GM18868 (cell line): ENCODE results near the gene PLCD4.

Experiments used
- ATAC-seq: cut with Tn5 transposase; IDR thresholded peaks from one replicate; pipeline ENCODE4 v1.9.1; 2021; ENCODE audit warnings: mild to moderate bottlenecking, moderate library complexity; ENCODE audit not compliant: unreplicated experiment

Gene PLCD4

DNA sequence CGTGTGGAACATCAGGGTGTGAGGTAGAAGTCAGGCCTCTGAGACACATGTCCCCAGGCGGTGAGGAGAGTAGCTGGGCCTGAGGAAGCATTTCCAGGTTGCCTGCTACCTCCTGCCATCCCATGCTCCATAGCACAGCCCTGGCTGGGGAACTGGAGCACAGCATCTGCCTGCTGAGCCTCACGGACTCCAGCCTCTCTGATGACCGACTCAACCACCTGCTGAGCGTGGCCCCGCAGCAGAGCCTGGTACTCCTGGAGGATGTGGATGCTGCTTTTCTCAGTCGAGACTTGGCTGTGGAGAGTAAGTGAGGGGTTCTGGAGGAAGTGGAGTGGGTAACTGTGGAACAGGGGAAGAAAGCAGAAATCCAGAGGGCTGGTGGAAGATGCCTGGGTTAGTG lies 54.7 kb downstream of the PLCD4 start:
- no peak for ATAC-seq

GRCh38 chr2:218662827-218663226 lies 55.1 kb downstream of the PLCD4 start:
- no peak for ATAC-seq

DNA sequence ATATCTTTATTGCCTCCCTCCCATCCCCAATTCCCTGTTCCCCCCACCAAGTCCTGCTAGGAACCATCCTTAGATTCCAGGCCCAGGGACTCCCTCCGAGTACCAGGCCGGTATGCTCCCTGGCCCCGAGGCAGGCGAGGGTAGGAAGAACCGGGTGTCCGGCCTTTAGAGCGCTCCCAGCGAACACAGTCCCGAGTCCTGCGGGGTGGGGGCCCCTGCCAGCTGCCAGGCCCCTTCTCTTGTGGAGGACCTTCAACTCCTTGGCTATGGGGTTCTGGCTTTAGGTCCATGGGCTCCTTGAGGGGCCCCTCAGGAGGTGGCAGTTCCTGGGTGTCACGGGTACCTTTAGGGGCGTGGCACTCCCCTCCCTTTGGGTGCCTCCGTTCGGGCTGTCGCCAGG lies 56.2 kb downstream of the PLCD4 start:
- ATAC-seq: no peak

DNA sequence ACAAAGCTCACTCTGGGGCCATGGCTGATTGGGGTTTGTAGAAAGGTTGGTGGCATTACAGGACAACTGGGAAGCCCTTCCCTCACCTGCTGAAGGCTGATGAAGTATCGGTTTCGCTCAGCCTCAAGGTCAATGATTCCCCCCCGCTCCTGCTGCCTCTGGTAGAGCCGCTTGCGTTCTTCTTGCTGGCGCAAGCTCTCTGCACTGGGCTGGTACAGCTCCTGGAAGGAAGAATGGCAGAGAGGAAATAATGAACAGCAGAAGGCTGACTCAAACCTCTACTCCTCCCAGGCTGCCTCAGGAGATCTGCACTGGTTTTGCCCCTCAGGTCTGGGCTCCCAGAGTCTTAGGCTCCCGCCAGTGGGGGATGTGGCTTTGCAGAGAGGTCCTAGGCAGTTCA lies 57.0 kb downstream of the PLCD4 start:
- ATAC-seq: no peak

GRCh38 chr2:218671097-218671653 lies 63.5 kb downstream of the PLCD4 start:
- ATAC-seq: no peak

DNA sequence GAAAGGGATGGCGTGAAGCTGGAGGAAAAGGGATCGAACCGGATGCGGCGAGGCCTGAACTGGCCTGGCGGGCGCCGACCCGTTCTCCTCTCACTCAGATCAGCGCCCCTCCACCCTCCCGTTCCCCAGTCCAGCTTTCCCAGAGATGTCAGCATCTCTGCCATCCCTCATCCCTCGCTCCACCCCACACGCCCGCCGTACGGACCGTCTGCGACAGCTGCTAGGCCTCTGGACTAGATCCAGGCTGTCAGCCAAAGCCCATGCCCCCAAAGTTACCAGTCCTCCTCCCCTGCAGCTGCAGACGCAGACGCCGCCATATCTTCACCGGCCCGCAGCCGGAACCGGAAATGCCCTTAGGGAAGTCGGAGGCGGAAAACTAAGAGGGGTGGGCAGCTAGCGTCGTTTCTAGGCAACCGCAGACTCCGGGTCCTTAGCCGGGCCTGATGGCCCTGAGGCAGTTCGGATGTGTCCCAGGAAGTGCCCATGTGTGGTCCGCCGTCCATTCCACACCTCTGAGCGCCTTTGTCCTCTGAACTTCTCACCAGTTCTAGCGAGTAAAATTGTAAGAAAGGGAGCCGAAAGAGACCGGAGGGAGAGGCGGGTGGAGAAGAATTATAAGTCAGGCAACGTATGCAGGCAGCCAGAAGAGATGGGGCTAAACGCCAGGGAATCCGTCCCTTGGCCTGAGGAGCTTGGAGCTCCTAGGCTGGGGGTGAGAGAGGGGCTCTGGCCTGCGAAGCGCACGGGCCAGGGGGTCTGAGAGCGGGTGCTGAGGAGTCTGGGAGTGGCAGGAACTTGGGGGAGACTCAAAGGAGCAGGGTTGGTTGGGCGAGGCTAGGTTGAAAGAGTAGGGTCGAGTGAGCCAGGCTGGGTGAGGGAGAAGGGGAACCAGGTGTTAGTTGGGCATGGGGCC lies 64.2 kb downstream of the PLCD4 start, which contains the start of the genes RNF25 and STK36:
RNF25 (minus strand) TSS at position 349 of the 913 bp plus-strand sequence; CDS start at position 317, 32 bp downstream.
STK36 (plus strand) TSS at position 433 of the 913 bp plus-strand sequence. CDS start 744 bp downstream, outside the sequence.
- ATAC-seq: peak; percentile 99

DNA sequence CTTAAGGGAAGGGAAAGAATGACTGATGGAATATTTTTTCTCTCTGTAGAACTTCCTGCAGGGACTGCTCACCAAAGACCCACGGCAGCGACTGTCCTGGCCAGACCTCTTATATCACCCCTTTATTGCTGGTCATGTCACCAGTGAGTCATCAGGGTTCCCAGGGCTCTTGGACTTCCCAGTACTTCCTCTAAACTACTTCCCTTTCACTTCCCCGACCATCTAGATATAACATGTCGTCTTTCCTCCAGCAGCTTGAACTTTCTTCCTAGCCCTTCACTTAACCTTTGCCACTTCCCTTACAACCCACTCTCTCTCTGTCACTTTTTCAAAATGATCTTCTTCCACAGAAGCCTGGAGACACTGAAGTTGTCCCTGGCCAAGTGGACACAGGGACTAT lies 71.4 kb downstream of the PLCD4 start:
- no peak for ATAC-seq

DNA sequence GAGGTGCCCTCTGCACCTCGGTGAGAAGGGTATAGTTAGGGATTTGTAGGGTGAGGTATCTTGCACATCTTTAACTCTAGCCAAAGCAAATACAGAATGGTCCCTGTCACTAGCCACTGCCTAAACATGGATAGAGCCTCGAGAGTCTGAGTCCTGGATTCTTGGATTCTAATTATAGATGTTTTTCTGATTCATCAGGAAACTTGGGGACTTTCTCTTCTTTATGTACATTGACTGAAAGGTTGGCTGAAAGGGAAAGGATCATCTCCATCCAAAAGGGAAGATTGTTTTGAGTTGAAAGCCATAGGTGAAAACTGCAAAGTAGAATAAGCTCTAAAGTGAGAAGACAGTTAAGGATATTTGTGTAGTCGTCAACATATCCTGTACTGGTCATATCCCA lies 72.4 kb downstream of the PLCD4 start:
- no peak for ATAC-seq
